Thoracic aorta (tissue), 2 donors: ENCODE results near the gene SETDB1. TPM values are rescaled to one million over a fixed set of nuclear protein-coding genes. Genes with fewer than 3 reads are reported as not detected.

Experiments used
- ATAC-seq: fragments of 150-250 bp; one replicate; pipeline ENCODE4 v1.8.0; 2017; ENCODE audit warnings: low read depth; ENCODE audit not compliant: insufficient number of reproducible peaks, low FRiP score
- DNase-seq: peaks from one replicate; pipeline ENCODE4 v3.0.0-alpha.2; 2020; ENCODE audit warnings: low spot score
- H3K27ac ChIP-seq, 2 donors: fragments of 200-600 bp; sonication (generic); 1 replicate in 1 of 2; 2 replicates in 1 of 2; pipeline ENCODE4 v1.5.1; 2016; ENCODE audit warnings: mild to moderate bottlenecking in 2 of 2, moderate library complexity in 2 of 2
- H3K27me3 ChIP-seq: fragments of 200-600 bp; sonication (generic); replicated peaks from 2 replicates; pipeline ENCODE4 v1.6.0; 2016; ENCODE audit warnings: mild to moderate bottlenecking; ENCODE audit not compliant: insufficient read depth
- H3K36me3 ChIP-seq: fragments of 200-600 bp; sonication (generic); one replicate; pipeline ENCODE4 v1.5.1; 2016
- H3K4me1 ChIP-seq, 2 donors: fragments of 200-600 bp; sonication (generic); 1 replicate in 1 of 2; 2 replicates in 1 of 2; pipeline versions ENCODE4 v1.5.1 to v1.6.0; 2016; ENCODE audit warnings: low read depth in 2 of 2, mild to moderate bottlenecking in 1 of 2; ENCODE audit not compliant: control insufficient read depth in 1 of 2
- H3K4me3 ChIP-seq: fragments of 200-600 bp; sonication (generic); 2 replicates; pipeline ENCODE4 v1.5.1; 2016; ENCODE audit warnings: mild to moderate bottlenecking
- H3K9me3 ChIP-seq: fragments of 200-600 bp; sonication (generic); 2 replicates; pipeline ENCODE4 v1.5.1; 2016
- CTCF ChIP-seq: fragments of 200-600 bp; sonication (generic); IDR thresholded peaks from one replicate; pipeline ENCODE4 v1.5.1; 2019; ENCODE audit warnings: antibody characterized with exemption
- total RNA-seq, 2 donors: library from RNA; depleted of rRNA; stranded (reverse); fragments of >200 nt; gene quantifications; one replicate each; pipeline versions ENCODE4 v1.1.0 to v1.2.3, GENCODE V29; 2016

SETDB1 gene
- total RNA-seq, 2 donors from 2014 or later = 38.9 to 42.7 TPM

- no peaks in the 10 kb centered on the region for H3K36me3 ChIP-seq
- no peak overlapping the region for H3K4me3 ChIP-seq
- no peaks in the 10 kb centered on the region for H3K27me3 ChIP-seq
- peaks cover 24 to 42% of the 10 kb centered on the region in 2 donors for H3K4me1 ChIP-seq
- no peaks in the 10 kb centered on the region for H3K9me3 ChIP-seq
- no peak for TF ChIP-seq CTCF
- no peak overlapping the region for H3K27ac ChIP-seq
- DNase-seq = no peak
- ATAC-seq = no peak
These were observed 85.1 kb downstream of the SETDB1 start for GRCh38 chr1:151011154-151011850.

- Histone ChIP-seq H3K27ac (peak overlapping the region; percentile 40 to 49), H3K4me1 (peaks cover 15 to 31% of the 10 kb centered on the region in 2 donors), H3K27me3 (no peaks in the 10 kb centered on the region), H3K4me3 (no peak overlapping the region), H3K36me3 (peaks cover 2% of the 10 kb centered on the region), H3K9me3 (no peaks in the 10 kb centered on the region)
- DNase-seq (no peak), ATAC-seq (no peak)
- no peak for TF ChIP-seq CTCF
These were observed 86.7 kb downstream of the SETDB1 start for GRCh38 chr1:151012684-151013471.

GRCh38 chr1:151013518-151013917 lies 87.4 kb downstream of the SETDB1 start:
- Histone ChIP-seq H3K9me3 (no peaks in the 10 kb centered on the region), H3K27me3 (no peaks in the 10 kb centered on the region), H3K36me3 (peaks cover 8% of the 10 kb centered on the region), H3K4me3 (no peak overlapping the region), H3K27ac (peak overlapping the region; percentile 40 to 49), H3K4me1 (peaks cover 15 to 30% of the 10 kb centered on the region in 2 donors)
- ATAC-seq (no peak), DNase-seq (no peak)
- no peak for TF ChIP-seq CTCF

Other genes starting within 250 kb of the SETDB1 start
- 10 to 100 TPM; 13.7 to 15.6 TPM for gene GOLPH3L, start 229.2 kb upstream of the SETDB1 start, total RNA-seq
- gene HORMAD1, start 205.5 kb upstream of the SETDB1 start, total RNA-seq = not detected
- gene CTSS, start 160.6 kb upstream of the SETDB1 start, total RNA-seq = 10 to 100 TPM; 64.7 to 82.6 TPM
- 100 to 1,000 TPM in 1 of 2 donors, 10 to 100 TPM in 1; 70.7 to 117 TPM for gene CTSK, start 118.1 kb upstream of the SETDB1 start, total RNA-seq
- 10 to 100 TPM; 60.9 to 73.2 TPM for gene ARNT, start 49.8 kb upstream of the SETDB1 start, total RNA-seq
- gene CTXND2, start 39.2 kb upstream of the SETDB1 start, total RNA-seq = not detected
- 100 to 1,000 TPM; 102 to 122 TPM for gene CERS2, start 48.5 kb downstream of the SETDB1 start, total RNA-seq
- not detected for gene ANXA9, start 55.9 kb downstream of the SETDB1 start, total RNA-seq
- gene MINDY1, start 80.5 kb downstream of the SETDB1 start, total RNA-seq = 10 to 100 TPM; 16.9 to 28.3 TPM
- 10 to 100 TPM; 16.5 to 21.3 TPM for gene PRUNE1, start 82.1 kb downstream of the SETDB1 start, total RNA-seq
- gene BNIPL, start 110.2 kb downstream of the SETDB1 start, total RNA-seq = 1 to 10 TPM in 1 of 2 donors, under 1 TPM in 1; 0.14 to 2.6 TPM
- gene C1orf56, start 121.4 kb downstream of the SETDB1 start, total RNA-seq = 1 to 10 TPM; 5.0 to 5.3 TPM
- gene CDC42SE1, start 133.3 kb downstream of the SETDB1 start, total RNA-seq = 100 to 1,000 TPM in 1 of 2 donors, 10 to 100 TPM in 1; 66.2 to 134 TPM
- 1 to 10 TPM; 1.2 to 3.1 TPM for gene MLLT11, start 134.0 kb downstream of the SETDB1 start, total RNA-seq
- 10 to 100 TPM; 24.6 to 33.0 TPM for gene GABPB2, start 144.4 kb downstream of the SETDB1 start, total RNA-seq
- 1 to 10 TPM; 6.3 to 6.8 TPM for gene SEMA6C, start 220.3 kb downstream of the SETDB1 start, total RNA-seq
- gene TNFAIP8L2, start 230.3 kb downstream of the SETDB1 start, total RNA-seq = 10 to 100 TPM in 1 of 2 donors, 1 to 10 TPM in 1; 3.9 to 14.1 TPM
- gene LYSMD1, start 239.5 kb downstream of the SETDB1 start, total RNA-seq = 1 to 10 TPM; 5.6 to 8.7 TPM
- 10 to 100 TPM; 19.1 to 27.7 TPM for gene SCNM1, start 239.8 kb downstream of the SETDB1 start, total RNA-seq
- gene TMOD4, start 249.6 kb downstream of the SETDB1 start, total RNA-seq = not detected